ENCODE results near the gene MPPED2. TPM values are rescaled to one million over a fixed set of nuclear protein-coding genes. Genes with fewer than 3 reads are reported as not detected.

Gene MPPED2
- total RNA-seq, 4 donors from 2014 or later: 2.2 to 11.5 (median 4.7) TPM

- WGBS, 2 donors: 90 to 93% methylated on average over 4 of the region's 4 CpGs
- H3K4me1 ChIP-seq: no peaks in the 10 kb centered on the region
- DNase-seq (ENCODE audit: low spot score in 2 of 2): no peak
- no peak overlapping the region for H3K27ac ChIP-seq
- H3K36me3 ChIP-seq: no peaks in the 10 kb centered on the region
- H3K27me3 ChIP-seq: no peaks in the 10 kb centered on the region
- H3K9me3 ChIP-seq: no peaks in the 10 kb centered on the region
- TF ChIP-seq CTCF (IDR thresholded peaks at IDR 0.05) (no peak), POLR2A (IDR thresholded peaks at IDR 0.05) (no peak), EP300 (IDR thresholded peaks at IDR 0.05) (no peak)
- H3K4me3 ChIP-seq: no peak overlapping the region
Observed at GRCh38 chr11:30368394-30368793, 217.8 kb downstream of the MPPED2 start.

GRCh38 chr11:30365793-30366517 is 220.2 kb downstream of the MPPED2 start:
- WGBS, 2 donors: 95 to 97% methylated on average over 3 of the region's 3 CpGs
- no peak for DNase-seq (ENCODE audit: low spot score in 2 of 2)

GRCh38 chr11:30364837-30365482 is 221.2 kb downstream of the MPPED2 start:
- no peak overlapping the region for H3K27ac ChIP-seq
- H3K36me3 ChIP-seq: no peaks in the 10 kb centered on the region
- H3K4me3 ChIP-seq: no peak overlapping the region
- no peaks in the 10 kb centered on the region for H3K9me3 ChIP-seq
- no peaks in the 10 kb centered on the region for H3K4me1 ChIP-seq
- H3K27me3 ChIP-seq: no peaks in the 10 kb centered on the region
- no peak for DNase-seq (ENCODE audit: low spot score in 2 of 2)
- 80 to 83% methylated on average over 9 of the region's 9 CpGs for WGBS, 2 donors
- TF ChIP-seq EP300 (IDR thresholded peaks at IDR 0.05) (no peak), CTCF (IDR thresholded peaks at IDR 0.05) (no peak), POLR2A (IDR thresholded peaks at IDR 0.05) (no peak)

More at GRCh38 chr11:30365793-30366517, 220.2 kb downstream of the MPPED2 start:
- H3K27me3 ChIP-seq: no peaks in the 10 kb centered on the region
- no peak overlapping the region for H3K27ac ChIP-seq
- H3K9me3 ChIP-seq: no peaks in the 10 kb centered on the region
- no peak overlapping the region for H3K4me3 ChIP-seq
- H3K4me1 ChIP-seq: no peaks in the 10 kb centered on the region
- TF ChIP-seq EP300 (IDR thresholded peaks at IDR 0.05) (no peak), POLR2A (IDR thresholded peaks at IDR 0.05) (no peak)
- no peaks in the 10 kb centered on the region for H3K36me3 ChIP-seq

- Histone ChIP-seq H3K4me1 (no peaks in the 10 kb centered on the region), H3K27ac (no peak overlapping the region), H3K4me3 (no peak overlapping the region), H3K36me3 (no peaks in the 10 kb centered on the region), H3K27me3 (no peaks in the 10 kb centered on the region), H3K9me3 (no peaks in the 10 kb centered on the region)
- no peak for DNase-seq (ENCODE audit: low spot score in 2 of 2)
- no peak for TF ChIP-seq EP300 (IDR thresholded peaks at IDR 0.05)
- no peak for TF ChIP-seq CTCF (IDR thresholded peaks at IDR 0.05)
- no peak for TF ChIP-seq POLR2A (IDR thresholded peaks at IDR 0.05)
- 44 to 54% methylated on average over 7 of the region's 7 CpGs for WGBS, 2 donors
Observed at GRCh38 chr11:30364139-30364836, 221.9 kb downstream of the MPPED2 start.

GRCh38 chr11:30360741-30361140 is 225.4 kb downstream of the MPPED2 start:
- Histone ChIP-seq H3K27ac (no peak overlapping the region), H3K4me3 (no peak overlapping the region), H3K27me3 (no peaks in the 10 kb centered on the region), H3K4me1 (no peaks in the 10 kb centered on the region), H3K9me3 (no peaks in the 10 kb centered on the region), H3K36me3 (no peaks in the 10 kb centered on the region)
- no peak for DNase-seq (ENCODE audit: low spot score in 2 of 2)
- TF ChIP-seq POLR2A (IDR thresholded peaks at IDR 0.05): no peak
- TF ChIP-seq EP300 (IDR thresholded peaks at IDR 0.05): no peak
- no peak for TF ChIP-seq CTCF (IDR thresholded peaks at IDR 0.05)

Data from tibial nerve (tissue), 4 donors.